Articular chondrocyte of knee joint (primary cell): ENCODE results near the gene XAGE2. TPM values are rescaled to one million over a fixed set of nuclear protein-coding genes. Genes with fewer than 3 reads are reported as not detected.

Experiments used
- small RNA-seq: library from RNA; depleted of rRNA; stranded (forward); fragments of <200 nt; gene quantifications from one replicate; pipeline ENCODE3, GENCODE V24; 2012
- total RNA-seq: library from RNA; depleted of rRNA; stranded (reverse); fragments of >200 nt; gene quantifications from 2 replicates; pipeline ENCODE4 v1.2.3, GENCODE V29; 2012

Gene XAGE2, protein sequence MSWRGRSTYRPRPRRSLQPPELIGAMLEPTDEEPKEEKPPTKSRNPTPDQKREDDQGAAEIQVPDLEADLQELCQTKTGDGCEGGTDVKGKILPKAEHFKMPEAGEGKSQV
- total RNA-seq, result 0.54 TPM in 1 of 2 replicates, not detected in the other

DNA sequence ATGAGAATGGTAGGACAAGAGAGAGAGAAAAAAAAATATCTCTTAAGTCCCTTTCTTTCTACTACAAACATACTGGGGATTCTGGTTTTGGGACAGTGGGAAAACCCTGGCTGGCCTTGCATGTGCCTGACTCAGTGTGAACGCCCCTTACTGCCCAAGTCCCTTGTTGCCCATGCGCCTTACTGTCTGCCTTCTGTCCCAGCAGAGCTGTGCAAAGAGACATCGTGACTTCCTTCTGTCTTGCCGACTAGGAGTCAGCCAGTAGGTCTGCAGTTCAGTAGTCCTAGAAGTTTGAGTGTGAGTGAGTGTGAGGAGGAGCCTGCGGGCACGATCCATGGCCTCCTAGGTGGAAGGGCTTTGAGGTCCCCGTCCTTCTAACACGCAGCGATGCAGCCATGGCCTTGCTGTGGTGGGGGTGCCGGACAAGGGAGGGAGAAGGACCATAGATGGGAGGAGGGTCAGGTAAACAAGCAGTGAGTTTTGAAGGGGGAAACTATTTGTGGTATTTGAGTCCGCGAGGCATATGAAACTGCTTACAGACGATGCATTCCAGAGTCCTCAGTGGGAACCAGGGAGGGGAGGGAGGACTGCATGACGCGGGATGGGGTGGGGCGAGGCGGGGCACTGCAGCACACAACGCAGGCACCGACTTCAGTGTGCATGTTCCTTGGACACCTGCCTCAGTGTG, at the start of gene XAGE2:
XAGE2 (plus strand) TSS at position 654 of the 688 bp plus-strand sequence. CDS start 994 bp downstream, outside the sequence.

Small RNA genes lying within 50 kb of the gene (small RNA-seq; reads per million reads assigned to genes)
- gene MIR8088, result not detected

Other genes with a start within 250 kb of the XAGE2 start
- 25.0 and 27.5 TPM in 2 replicates for gene MAGED4, start 184.1 kb upstream of the XAGE2 start, total RNA-seq
- gene XAGE1A, start 126.8 kb downstream of the XAGE2 start, total RNA-seq, result not detected in 2 replicates
- gene XAGE1B, start 148.0 kb downstream of the XAGE2 start, total RNA-seq, result not detected in 2 replicates